Uterus (tissue), 4 donors: ENCODE results near the gene VAC14. TPM values are rescaled to one million over a fixed set of nuclear protein-coding genes. Genes with fewer than 3 reads are reported as not detected.

ENCODE experiments used
- DNase-seq, 2 donors: peaks; one replicate each; pipeline ENCODE4 v3.0.0-alpha.2; 2019 to 2020
- H3K27ac ChIP-seq, 2 donors: fragments of 200-600 bp; sonication (generic); 1 replicate in 1 of 2; 2 replicates in 1 of 2; pipeline ENCODE4 v1.5.1; 2016 to 2018
- H3K27me3 ChIP-seq, 2 donors: fragments of 200-600 bp; sonication (generic); one replicate each; pipeline ENCODE4 v1.5.1; 2018 to 2019; ENCODE audit warnings: control low read depth in 1 of 2
- H3K36me3 ChIP-seq, 2 donors: fragments of 200-600 bp; sonication (generic); one replicate each; pipeline ENCODE4 v1.5.1; 2019; ENCODE audit warnings: control low read depth in 1 of 2
- H3K4me1 ChIP-seq, 2 donors: fragments of 200-600 bp; sonication (generic); one replicate each; pipeline ENCODE4 v1.5.1; 2018 to 2019; ENCODE audit warnings: control low read depth in 1 of 2
- H3K4me3 ChIP-seq, 2 donors: fragments of 200-600 bp; sonication (generic); 1 replicate in 1 of 2; 2 replicates in 1 of 2; pipeline ENCODE4 v1.5.1; 2018 to 2019; ENCODE audit warnings: mild to moderate bottlenecking in 1 of 2
- H3K9me3 ChIP-seq, 2 donors: fragments of 200-600 bp; sonication (generic); one replicate each; pipeline ENCODE4 v1.5.1; 2019; ENCODE audit warnings: control low read depth in 1 of 2
- CTCF ChIP-seq, 4 experiments: fragments of 200-600 bp in 2 of 4; fragments of 450-650 bp in 2 of 4; sonication (generic) in 2 of 4; IDR thresholded peaks; one replicate each; pipeline ENCODE4 v1.5.1; 2016 to 2019; ENCODE audit warnings: antibody characterized with exemption in 4 of 4, mild to moderate bottlenecking in 2 of 4, moderate library complexity in 1 of 4
- POLR2A ChIP-seq, 2 donors: fragments of 450-650 bp; IDR thresholded peaks; one replicate each; pipeline ENCODE4 v1.6.1; 2016; ENCODE audit warnings: antibody characterized with exemption in 2 of 2, mild to moderate bottlenecking in 1 of 2, moderate library complexity in 1 of 2
- intact Hi-C: fragments of 100-400 bp; cut with DNase I; formaldehyde crosslinking; loops from one replicate; pipeline ENCODE4 v1.15.1; 2023; ENCODE audit warnings: low total_unique reads
- total RNA-seq, 4 donors: library from RNA; depleted of rRNA in 3 of 4; stranded (reverse); fragments of >200 nt in 3 of 4; gene quantifications; one replicate each; pipeline versions ENCODE4 v1.1.0 to v1.2.4, GENCODE V29; 2014 to 2023
- donor health status: DM: yes; HTN: yes; CAD: no.

Gene VAC14
- total RNA-seq, 4 donors from 2014 or later, result 4.7 to 30.6 (median 17.4) TPM

- no peak for DNase-seq
- TF ChIP-seq CTCF (IDR thresholded peaks at IDR 0.05) (no peak), POLR2A (IDR thresholded peaks at IDR 0.05) (no peak)
- Histone ChIP-seq H3K4me3 (no peak overlapping the region), H3K36me3 (no peaks in the 10 kb centered on the region), H3K27me3 (no peaks in the 10 kb centered on the region), H3K4me1 (no peaks in the 10 kb centered on the region), H3K9me3 (no peaks in the 10 kb centered on the region), H3K27ac (no peak overlapping the region)
- intact Hi-C loops, result loop anchor here (10.0 kb wide), 1 partner anchor 128 kb away; the partner anchor contains the start of genes COG4 and SF3B3
Observed at GRCh38 chr16:70652322-70652721, 148.6 kb downstream of the VAC14 start.

- H3K4me1 ChIP-seq, result no peaks in the 10 kb centered on the region
- TF ChIP-seq POLR2A (IDR thresholded peaks at IDR 0.05), result no peak
- no peaks in the 10 kb centered on the region for H3K9me3 ChIP-seq
- H3K27me3 ChIP-seq, result no peaks in the 10 kb centered on the region
- intact Hi-C loops, result loop anchor here (10.0 kb wide), 1 partner anchor 127 kb away; the partner anchor contains the start of genes COG4 and SF3B3
- H3K36me3 ChIP-seq, result no peaks in the 10 kb centered on the region
- DNase-seq, result no peak
- no peak overlapping the region for H3K4me3 ChIP-seq
- no peak overlapping the region for H3K27ac ChIP-seq
Observed at GRCh38 chr16:70651524-70651923, 149.4 kb downstream of the VAC14 start.

- no peak overlapping the region for H3K27ac ChIP-seq
- no peak for TF ChIP-seq CTCF (IDR thresholded peaks at IDR 0.05)
- TF ChIP-seq POLR2A (IDR thresholded peaks at IDR 0.05), result no peak
- H3K36me3 ChIP-seq, result no peaks in the 10 kb centered on the region
- H3K27me3 ChIP-seq, result no peaks in the 10 kb centered on the region
- no peaks in the 10 kb centered on the region for H3K4me1 ChIP-seq
- no peaks in the 10 kb centered on the region for H3K9me3 ChIP-seq
- no peak overlapping the region for H3K4me3 ChIP-seq
- DNase-seq, result no peak
- intact Hi-C loops, result loop anchor here (10.0 kb wide), 1 partner anchor 125 kb away; the partner anchor contains the start of genes COG4 and SF3B3
Observed at GRCh38 chr16:70650216-70650615, 150.7 kb downstream of the VAC14 start.

GRCh38 chr16:70649300-70649699 lies 151.7 kb downstream of the VAC14 start:
- intact Hi-C loops, result no loop called here
- Histone ChIP-seq H3K4me1 (no peaks in the 10 kb centered on the region), H3K4me3 (no peak overlapping the region), H3K36me3 (no peaks in the 10 kb centered on the region), H3K9me3 (no peaks in the 10 kb centered on the region), H3K27me3 (no peaks in the 10 kb centered on the region), H3K27ac (no peak overlapping the region)
- TF ChIP-seq POLR2A (IDR thresholded peaks at IDR 0.05), result no peak
- TF ChIP-seq CTCF (IDR thresholded peaks at IDR 0.05), result no peak
- DNase-seq, result no peak

GRCh38 chr16:70648606-70649005 lies 152.4 kb downstream of the VAC14 start:
- no peak overlapping the region for H3K27ac ChIP-seq
- TF ChIP-seq CTCF (IDR thresholded peaks at IDR 0.05) (no peak), POLR2A (IDR thresholded peaks at IDR 0.05) (no peak)
- H3K4me3 ChIP-seq, result no peak overlapping the region
- H3K27me3 ChIP-seq, result no peaks in the 10 kb centered on the region
- intact Hi-C loops, result no loop called here
- DNase-seq, result no peak
- no peaks in the 10 kb centered on the region for H3K4me1 ChIP-seq
- no peaks in the 10 kb centered on the region for H3K9me3 ChIP-seq
- no peaks in the 10 kb centered on the region for H3K36me3 ChIP-seq
